Upper lobe of right lung (tissue), 1 donor: ENCODE data around the gene TANGO6. TPM values are rescaled to one million over a fixed set of nuclear protein-coding genes. Genes with fewer than 3 reads are reported as not detected.

ENCODE experiments used
- ATAC-seq: fragments of 200-7000 bp; cut with Tn5 transposase; one replicate; pipeline ENCODE4 v1.9.1; 2020; ENCODE audit warnings: mild to moderate bottlenecking, moderate library complexity
- DNase-seq: peaks from one replicate; pipeline ENCODE4 v3.0.0-alpha.2; 2020
- H3K27ac ChIP-seq: fragments of 200-600 bp; one replicate; pipeline ENCODE4 v1.8.0; 2022
- H3K27me3 ChIP-seq: fragments of 200-600 bp; one replicate; pipeline ENCODE4 v1.8.0; 2022; ENCODE audit warnings: mild to moderate bottlenecking
- H3K36me3 ChIP-seq: fragments of 200-600 bp; one replicate; pipeline ENCODE4 v1.8.0; 2022
- H3K4me1 ChIP-seq: fragments of 200-600 bp; one replicate; pipeline ENCODE4 v1.8.0; 2022
- H3K4me3 ChIP-seq: fragments of 200-600 bp; one replicate; pipeline ENCODE4 v1.8.0; 2022; ENCODE audit warnings: mild to moderate bottlenecking
- H3K9me3 ChIP-seq: fragments of 200-600 bp; one replicate; pipeline ENCODE4 v1.8.0; 2022
- intact Hi-C: fragments of 100-400 bp; cut with DNase I; formaldehyde crosslinking; loops from one replicate; pipeline ENCODE4 v1.11.0; 2022
- total RNA-seq: library from RNA; stranded (reverse); fragmentation: NEBNext Ultra II Directional; extraction: Animal tissue kit (Norgen Biotek cat#: 25700); gene quantifications from one replicate; pipeline ENCODE4 v1.2.1, GENCODE V29; 2021
- TF ChIP-seq, protein P1 (sequence below): fragments of 200-600 bp; IDR thresholded peaks from one replicate; pipeline ENCODE4 v1.8.0; 2022; ENCODE audit warnings: antibody characterized with exemption
- donor health status: DM: no; HTN: yes; CAD: no; lungs with severe emphysema.

The TANGO6 gene
- total RNA-seq, 1 donor from 2014 or later, result 19.1 TPM

GRCh38 chr16:68806981-68807380 is 36.4 kb upstream of the TANGO6 start:
- intact Hi-C loops, result loop anchor here (10.0 kb wide), 1 partner anchor 102 kb away; no protein-coding TSS in a partner anchor
- Histone ChIP-seq H3K9me3 (no peaks in the 10 kb centered on the region), H3K27me3 (no peaks in the 10 kb centered on the region), H3K27ac (no peak overlapping the region), H3K36me3 (peaks cover 7% of the 10 kb centered on the region), H3K4me3 (no peak overlapping the region), H3K4me1 (no peaks in the 10 kb centered on the region)
- TF ChIP-seq, protein P1, sequence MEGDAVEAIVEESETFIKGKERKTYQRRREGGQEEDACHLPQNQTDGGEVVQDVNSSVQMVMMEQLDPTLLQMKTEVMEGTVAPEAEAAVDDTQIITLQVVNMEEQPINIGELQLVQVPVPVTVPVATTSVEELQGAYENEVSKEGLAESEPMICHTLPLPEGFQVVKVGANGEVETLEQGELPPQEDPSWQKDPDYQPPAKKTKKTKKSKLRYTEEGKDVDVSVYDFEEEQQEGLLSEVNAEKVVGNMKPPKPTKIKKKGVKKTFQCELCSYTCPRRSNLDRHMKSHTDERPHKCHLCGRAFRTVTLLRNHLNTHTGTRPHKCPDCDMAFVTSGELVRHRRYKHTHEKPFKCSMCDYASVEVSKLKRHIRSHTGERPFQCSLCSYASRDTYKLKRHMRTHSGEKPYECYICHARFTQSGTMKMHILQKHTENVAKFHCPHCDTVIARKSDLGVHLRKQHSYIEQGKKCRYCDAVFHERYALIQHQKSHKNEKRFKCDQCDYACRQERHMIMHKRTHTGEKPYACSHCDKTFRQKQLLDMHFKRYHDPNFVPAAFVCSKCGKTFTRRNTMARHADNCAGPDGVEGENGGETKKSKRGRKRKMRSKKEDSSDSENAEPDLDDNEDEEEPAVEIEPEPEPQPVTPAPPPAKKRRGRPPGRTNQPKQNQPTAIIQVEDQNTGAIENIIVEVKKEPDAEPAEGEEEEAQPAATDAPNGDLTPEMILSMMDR, result no peak
- DNase-seq (no peak), ATAC-seq (no peak)

GRCh38 chr16:68814516-68814915 is 28.8 kb upstream of the TANGO6 start:
- intact Hi-C loops, result no loop called here
- H3K4me3 ChIP-seq, result no peak overlapping the region
- no peaks in the 10 kb centered on the region for H3K9me3 ChIP-seq
- no peak for DNase-seq
- no peak overlapping the region for H3K27ac ChIP-seq
- peaks cover 22% of the 10 kb centered on the region for H3K36me3 ChIP-seq
- ATAC-seq, result no peak
- TF ChIP-seq, protein P1, result no peak
- H3K27me3 ChIP-seq, result no peaks in the 10 kb centered on the region
- H3K4me1 ChIP-seq, result no peaks in the 10 kb centered on the region

GRCh38 chr16:68823401-68824135 is 19.8 kb upstream of the TANGO6 start:
- no peaks in the 10 kb centered on the region for H3K9me3 ChIP-seq
- no peak overlapping the region for H3K4me3 ChIP-seq
- TF ChIP-seq, protein P1, result no peak
- ATAC-seq (no peak), DNase-seq (no peak)
- no peaks in the 10 kb centered on the region for H3K27me3 ChIP-seq
- H3K4me1 ChIP-seq, result no peaks in the 10 kb centered on the region
- intact Hi-C loops, result no loop called here
- no peak overlapping the region for H3K27ac ChIP-seq
- H3K36me3 ChIP-seq, result no peaks in the 10 kb centered on the region

DNA sequence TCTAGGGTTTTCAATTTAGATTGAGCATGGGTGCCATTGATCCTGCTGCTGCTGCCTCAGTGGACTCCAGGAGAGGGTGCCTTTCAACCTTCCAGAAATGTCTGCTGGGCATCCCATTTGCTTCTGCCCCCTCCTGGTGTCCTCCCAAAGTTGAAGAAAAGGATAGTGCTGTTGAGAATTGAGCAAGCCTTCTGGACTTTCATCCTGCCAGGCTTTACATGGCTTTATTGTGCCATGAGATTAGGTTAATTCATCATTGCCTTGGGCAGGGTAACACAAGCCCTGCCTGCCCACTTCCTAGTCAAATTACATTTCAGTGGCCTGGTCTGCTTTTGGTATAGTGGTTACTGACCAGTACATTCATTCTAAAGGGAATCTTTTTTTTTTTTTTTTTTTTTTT is 17.9 kb upstream of the TANGO6 start:
- Histone ChIP-seq H3K9me3 (no peaks in the 10 kb centered on the region), H3K4me3 (no peak overlapping the region), H3K27ac (no peak overlapping the region), H3K36me3 (no peaks in the 10 kb centered on the region), H3K4me1 (no peaks in the 10 kb centered on the region), H3K27me3 (no peaks in the 10 kb centered on the region)
- TF ChIP-seq, protein P1, result no peak
- no peak for DNase-seq
- no peak for ATAC-seq
- intact Hi-C loops, result no loop called here

DNA sequence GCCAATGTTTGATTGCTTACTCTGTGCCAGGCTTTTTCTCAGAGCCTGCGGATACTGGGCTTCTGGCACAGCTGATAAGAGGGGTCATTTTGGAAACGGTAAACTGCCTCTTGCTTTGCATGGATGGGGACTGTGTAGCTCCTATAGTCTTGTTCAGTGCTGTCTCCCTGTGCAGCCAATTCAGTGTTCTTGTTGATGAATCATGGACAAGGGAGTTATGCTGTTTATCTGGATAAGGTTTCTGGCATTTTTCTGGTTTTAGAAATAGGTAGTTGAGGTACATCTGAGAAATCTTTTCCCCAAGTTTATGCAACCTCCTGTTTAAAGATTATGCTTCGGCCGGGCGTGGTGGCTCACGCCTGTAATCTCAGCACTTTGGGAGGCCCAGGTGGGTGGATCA is 16.7 kb upstream of the TANGO6 start:
- intact Hi-C loops, result no loop called here
- Histone ChIP-seq H3K4me3 (no peak overlapping the region), H3K36me3 (no peaks in the 10 kb centered on the region), H3K27ac (no peak overlapping the region), H3K27me3 (no peaks in the 10 kb centered on the region), H3K4me1 (no peaks in the 10 kb centered on the region), H3K9me3 (no peaks in the 10 kb centered on the region)
- no peak for DNase-seq
- ATAC-seq, result no peak
- TF ChIP-seq, protein P1, result no peak
